Brain microvascular endothelial cell (primary cell): Measurements from ENCODE around the gene SF3B2.

Experiments used
- DNase-seq: peaks from one replicate; pipeline ENCODE4 v3.0.0-alpha.2; 2020
- H3K27ac ChIP-seq: fragments of 250-450 bp; sonication (Bioruptor Pico); 2 replicates; pipeline ENCODE4 v1.5.1; 2020; ENCODE audit warnings: mild to moderate bottlenecking, moderate library complexity
- H3K27me3 ChIP-seq: fragments of 250-450 bp; sonication (Bioruptor Pico); replicated peaks from 2 replicates; pipeline ENCODE4 v1.5.1; 2020; ENCODE audit warnings: mild to moderate bottlenecking
- H3K36me3 ChIP-seq: fragments of 250-450 bp; sonication (Bioruptor Pico); replicated peaks from 2 replicates; pipeline ENCODE4 v1.5.1; 2020; ENCODE audit warnings: mild to moderate bottlenecking
- H3K4me3 ChIP-seq: 2 replicates; pipeline ENCODE4 v1.5.1; 2011; ENCODE audit warnings: low read depth, mild to moderate bottlenecking, control low read depth, low read length, moderate library complexity
- CTCF ChIP-seq: IDR thresholded peaks from 2 replicates; pipeline ENCODE4 v1.5.1; 2011; ENCODE audit warnings: low read depth, mild to moderate bottlenecking, moderate library complexity, low read length, control low read depth, inconsistent platforms; ENCODE audit errors: missing control alignments
- in situ Hi-C: cut with HindIII; loops from 2 replicates; pipeline ENCODE4 v1.10.0; 2017; ENCODE audit warnings: low sequenced_read_pairs, low pct_ligation_motif_present

SF3B2 gene

GRCh38 chr11:66106786-66107599 is 54.8 kb downstream of the SF3B2 start:
- TF ChIP-seq CTCF = no peak

GRCh38 chr11:66107600-66108510 is 55.7 kb downstream of the SF3B2 start:
- DNase-seq = no peak
- no peaks in the 10 kb centered on the region for H3K36me3 ChIP-seq
- H3K27ac ChIP-seq = peak overlapping the region; percentile 40
- in situ Hi-C loops = no loop called here
- no peak for TF ChIP-seq CTCF
- H3K27me3 ChIP-seq = no peaks in the 10 kb centered on the region
- no peak overlapping the region for H3K4me3 ChIP-seq

More at GRCh38 chr11:66106786-66107599, 54.8 kb downstream of the SF3B2 start:
- in situ Hi-C loops = no loop called here
- no peak for DNase-seq
- Histone ChIP-seq H3K27ac (peak overlapping the region; percentile 40), H3K4me3 (no peak overlapping the region), H3K36me3 (no peaks in the 10 kb centered on the region), H3K27me3 (no peaks in the 10 kb centered on the region)

- no peak overlapping the region for H3K4me3 ChIP-seq
- no peak for TF ChIP-seq CTCF
- H3K36me3 ChIP-seq = no peaks in the 10 kb centered on the region
- DNase-seq = no peak
- H3K27me3 ChIP-seq = no peaks in the 10 kb centered on the region
- H3K27ac ChIP-seq = no peak overlapping the region
- in situ Hi-C loops = no loop called here
Measured at GRCh38 chr11:66109294-66109693, 57.1 kb downstream of the SF3B2 start.

GRCh38 chr11:66111158-66111557 is 59.0 kb downstream of the SF3B2 start:
- H3K4me3 ChIP-seq = no peak overlapping the region
- DNase-seq = no peak
- H3K27me3 ChIP-seq = no peaks in the 10 kb centered on the region
- no peak for TF ChIP-seq CTCF
- in situ Hi-C loops = no loop called here
- H3K36me3 ChIP-seq = no peaks in the 10 kb centered on the region
- peak overlapping the region; percentile 92 for H3K27ac ChIP-seq

- no peak overlapping the region for H3K4me3 ChIP-seq
- H3K27ac ChIP-seq = peak overlapping the region; percentile 92
- no peaks in the 10 kb centered on the region for H3K36me3 ChIP-seq
- H3K27me3 ChIP-seq = no peaks in the 10 kb centered on the region
- no peak for DNase-seq
- TF ChIP-seq CTCF = no peak
- in situ Hi-C loops = no loop called here
Measured at GRCh38 chr11:66112041-66112491, 59.9 kb downstream of the SF3B2 start.
